A172 (cell line): ENCODE results near the gene PPM1M. TPM values are rescaled to one million over a fixed set of nuclear protein-coding genes. Genes with fewer than 3 reads are reported as not detected.

Source experiments
- DNase-seq: peaks from one replicate; pipeline ENCODE4 v3.0.0-alpha.2; 2015; ENCODE audit warnings: low spot score
- total RNA-seq: library from RNA; depleted of rRNA; stranded (reverse); fragments of >200 nt; shearing (Covaris generic); gene quantifications from 2 replicates; pipeline ENCODE4 v1.2.3, GENCODE V29; 2014

The PPM1M gene
- total RNA-seq, 1 experiment from 2014 or later = 19.5 TPM

GRCh38 chr3:52230889-52231499 lies 14.6 kb upstream of the PPM1M start:
- DNase-seq = no peak

- no peak for DNase-seq
Observed at GRCh38 chr3:52231502-52232278, 13.9 kb upstream of the PPM1M start.

- no peak for DNase-seq
Observed at GRCh38 chr3:52232279-52233107, 13.1 kb upstream of the PPM1M start.

- DNase-seq = no peak
Observed at GRCh38 chr3:52233108-52233591, 12.4 kb upstream of the PPM1M start.

GRCh38 chr3:52233968-52234367 lies 11.6 kb upstream of the PPM1M start:
- no peak for DNase-seq

GRCh38 chr3:52234516-52235447 lies 10.8 kb upstream of the PPM1M start:
- no peak for DNase-seq

- DNase-seq = no peak
Observed at GRCh38 chr3:52236424-52236886, 9.1 kb upstream of the PPM1M start.

- peak; percentile 54 for DNase-seq
Observed at GRCh38 chr3:52237006-52237656, 8.4 kb upstream of the PPM1M start.

- peak; percentile 93 for DNase-seq
Observed at GRCh38 chr3:52237657-52238172, 7.8 kb upstream of the PPM1M start.

- DNase-seq = no peak
Observed at GRCh38 chr3:52238193-52238760, 7.3 kb upstream of the PPM1M start.

- no peak for DNase-seq
Observed at GRCh38 chr3:52238761-52239701, 6.5 kb upstream of the PPM1M start, which contains the start of gene TWF2. Gene TWF2, minus strand, starts transcription at chr3:52239158. Its CDS starts 142 bp downstream, at chr3:52239016.

GRCh38 chr3:52240059-52240885 lies 5.3 kb upstream of the PPM1M start:
- peak; percentile 80 for DNase-seq

GRCh38 chr3:52240886-52241370 lies 4.6 kb upstream of the PPM1M start:
- no peak for DNase-seq

- DNase-seq = no peak
Observed at GRCh38 chr3:52242039-52242438, 3.5 kb upstream of the PPM1M start.

GRCh38 chr3:52243791-52244628 lies 1.5 kb upstream of the PPM1M start:
- peak; percentile 41 for DNase-seq

- no peak for DNase-seq
Observed at GRCh38 chr3:52246264-52246620, 683 bp downstream of the PPM1M start.
